ENCODE data around the gene FASN.

Gene FASN

DNA sequence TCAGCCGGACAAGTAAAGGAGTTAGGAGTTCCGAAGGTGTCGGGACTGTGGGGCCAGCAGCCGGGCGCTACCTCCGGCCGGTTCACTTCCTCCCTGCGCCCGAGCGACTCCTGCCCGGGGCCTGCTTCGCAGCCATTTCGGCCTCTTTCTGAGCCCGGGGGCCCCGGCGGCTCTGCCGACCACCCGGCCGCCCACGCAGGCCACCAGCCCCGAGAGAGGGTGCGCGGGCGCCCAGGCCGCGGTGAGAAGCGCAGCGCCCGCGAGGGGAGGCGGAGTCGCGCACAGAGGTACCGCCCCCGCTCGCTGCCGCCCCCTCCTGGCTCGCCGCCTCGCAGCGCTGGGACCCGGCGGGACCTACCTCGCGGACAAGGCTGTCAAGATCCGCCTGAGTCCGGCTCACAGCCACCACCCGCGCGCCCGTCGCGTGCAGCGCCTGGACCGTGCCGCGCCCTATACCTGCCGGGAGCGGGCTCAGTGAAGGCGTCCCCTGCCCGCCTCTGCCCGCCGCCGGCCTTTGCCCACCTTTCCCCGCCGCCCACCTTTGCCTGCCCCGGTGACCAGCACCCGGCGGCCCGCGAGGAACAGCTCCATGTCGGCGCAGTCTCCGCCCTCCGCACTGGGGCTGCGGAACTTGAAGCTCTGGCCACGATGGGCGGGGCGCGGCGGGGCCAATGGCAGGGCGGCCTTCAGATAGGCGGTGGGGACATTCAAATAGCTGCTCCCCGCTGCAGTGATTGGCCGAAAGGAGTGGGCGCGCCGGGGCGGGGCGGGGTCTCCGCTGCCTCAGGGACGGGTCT, 60.7 kb downstream of the FASN start, which contains the start of gene DCXR:
DCXR (minus strand) TSS at position 606 of the 797 bp plus-strand sequence; CDS start at position 591, 15 bp downstream.
- peak; percentile 78 for DNase-seq

DNA sequence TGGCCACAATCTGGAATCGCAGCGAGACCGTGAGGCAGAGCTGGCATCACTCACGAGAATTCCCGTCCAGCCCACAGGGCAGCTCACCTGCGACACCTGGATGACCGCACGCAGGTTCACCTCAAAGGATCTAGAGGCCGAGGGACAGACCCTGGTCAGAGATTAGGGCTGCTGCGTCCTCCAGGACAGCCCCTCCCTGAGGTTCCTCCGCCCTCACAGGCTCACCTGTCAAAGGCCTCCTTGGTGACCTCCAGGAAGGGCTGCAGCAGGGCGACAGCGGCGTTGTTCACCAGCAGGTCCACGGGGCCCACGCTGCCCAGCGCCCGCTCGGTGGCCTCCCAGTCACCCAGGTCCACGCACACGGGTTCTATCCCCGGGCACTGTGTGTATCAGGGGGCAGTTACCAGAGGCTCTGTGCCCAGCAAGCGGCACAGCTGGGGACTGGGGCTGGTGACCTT, 61.4 kb downstream of the FASN start:
- no peak for DNase-seq

DNA sequence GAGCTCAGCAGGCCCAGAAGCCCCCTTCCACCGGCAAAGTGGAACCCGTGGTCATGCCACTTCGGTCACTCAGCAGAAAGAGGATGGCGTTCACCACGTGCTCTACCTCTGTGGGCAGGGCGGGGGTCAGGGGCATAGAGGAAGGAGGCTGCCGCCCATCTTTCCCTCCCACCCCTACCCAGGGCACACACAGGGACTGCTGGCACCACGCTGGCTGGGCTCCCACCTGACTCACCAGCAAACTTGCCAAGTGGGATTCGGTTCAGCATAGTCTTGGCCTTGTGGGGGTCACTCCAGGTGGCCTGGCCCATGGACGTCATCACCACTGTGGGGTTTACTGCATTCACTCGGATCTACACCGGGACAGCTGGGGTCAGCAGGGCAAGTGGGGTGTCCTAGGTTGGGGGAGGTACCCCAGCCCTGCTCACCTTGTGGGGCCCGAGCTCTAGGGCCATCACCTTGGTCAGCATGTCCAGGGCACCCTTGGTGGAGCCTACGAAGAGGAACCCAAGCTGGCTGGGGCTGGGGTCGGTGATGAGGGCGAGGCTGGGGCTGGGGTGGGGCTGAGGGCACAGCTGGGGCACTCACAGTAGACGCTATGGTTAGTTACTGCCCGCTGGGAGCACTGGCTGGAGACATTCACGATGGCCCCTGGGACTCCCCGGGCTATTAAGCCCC, 61.9 kb downstream of the FASN start:
- DNase-seq, result no peak

DNA sequence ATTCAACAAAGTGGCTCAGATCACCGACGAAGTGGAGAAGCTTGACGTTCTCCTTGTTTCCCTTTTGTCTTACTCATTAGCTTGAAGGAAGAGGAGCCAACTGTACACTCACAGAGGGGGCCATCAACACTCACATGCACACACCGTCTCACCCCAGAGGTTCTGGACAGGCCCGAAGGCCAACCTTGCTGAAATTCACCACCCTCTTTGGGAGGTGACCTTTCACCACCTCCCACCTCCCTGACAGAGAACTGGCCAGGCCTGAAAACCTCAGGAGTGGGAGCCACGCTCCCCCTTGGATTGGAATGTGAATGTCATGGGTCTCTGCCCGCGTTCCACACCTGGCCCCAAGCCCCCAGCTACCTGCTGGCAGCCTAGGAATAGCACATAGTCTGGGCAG, 62.5 kb downstream of the FASN start:
- DNase-seq, result no peak

DNA sequence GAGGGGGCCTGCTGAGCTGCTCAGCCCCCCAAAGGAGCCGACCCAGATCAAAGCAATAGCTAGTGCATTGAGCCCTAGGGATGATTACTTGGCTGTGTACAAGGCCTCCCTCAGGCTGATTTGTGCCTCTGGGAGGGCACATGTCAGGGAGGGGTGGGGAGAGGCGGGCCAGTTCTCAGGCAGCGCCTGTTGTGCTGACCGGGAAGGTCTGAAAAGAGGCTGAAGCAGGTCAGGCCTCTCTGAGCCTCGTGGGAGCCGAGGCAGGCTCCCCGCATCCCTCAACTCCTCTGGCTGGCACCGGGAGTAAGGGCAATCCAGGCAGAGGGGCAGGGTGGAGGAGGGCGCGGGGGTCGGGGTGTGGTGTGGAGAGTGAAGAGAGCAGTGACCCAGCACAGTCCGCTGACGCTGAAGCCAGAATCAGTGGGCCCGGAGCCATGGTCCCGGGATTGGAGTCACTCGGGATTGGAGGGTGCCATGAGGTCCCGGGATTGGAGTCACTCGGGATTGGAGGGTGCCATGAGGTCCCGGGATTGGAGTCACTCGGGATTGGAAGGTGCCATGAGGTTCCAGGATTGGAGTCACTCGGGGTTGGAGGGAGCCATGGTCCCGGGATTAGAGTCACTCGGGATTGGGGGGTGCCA, 63.5 kb downstream of the FASN start:
- DNase-seq, result no peak

DNA sequence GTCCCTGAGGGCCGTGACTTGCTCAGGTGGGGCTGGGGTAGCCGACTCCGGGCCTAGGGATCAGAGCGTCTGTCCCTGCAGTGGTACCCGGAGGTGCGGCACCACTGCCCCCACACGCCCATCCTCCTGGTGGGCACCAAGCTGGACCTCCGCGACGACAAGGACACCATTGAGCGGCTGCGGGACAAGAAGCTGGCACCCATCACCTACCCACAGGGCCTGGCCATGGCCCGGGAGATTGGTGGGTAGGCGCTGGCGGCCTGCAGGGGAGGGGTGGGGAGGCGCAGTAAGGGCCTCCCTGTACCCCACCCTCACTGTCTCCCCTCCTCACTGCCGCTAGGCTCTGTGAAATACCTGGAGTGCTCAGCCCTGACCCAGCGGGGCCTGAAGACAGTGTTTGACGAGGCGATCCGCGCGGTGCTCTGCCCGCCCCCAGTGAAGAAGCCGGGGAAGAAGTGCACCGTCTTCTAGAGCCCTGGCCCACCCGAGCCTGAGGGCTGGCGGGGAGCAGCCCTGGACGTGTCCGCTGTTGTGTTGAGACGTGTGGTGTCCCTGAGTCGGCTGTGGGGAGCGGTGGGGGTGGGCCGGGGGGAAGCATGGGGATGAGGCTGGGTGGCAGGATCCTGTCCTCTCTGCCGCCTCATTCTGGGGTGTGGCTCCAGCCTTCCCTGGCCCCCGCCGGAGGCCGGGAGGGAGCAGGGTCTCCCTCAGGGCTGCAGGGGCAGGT, 64.5 kb downstream of the FASN start:
- no peak for DNase-seq

DNA sequence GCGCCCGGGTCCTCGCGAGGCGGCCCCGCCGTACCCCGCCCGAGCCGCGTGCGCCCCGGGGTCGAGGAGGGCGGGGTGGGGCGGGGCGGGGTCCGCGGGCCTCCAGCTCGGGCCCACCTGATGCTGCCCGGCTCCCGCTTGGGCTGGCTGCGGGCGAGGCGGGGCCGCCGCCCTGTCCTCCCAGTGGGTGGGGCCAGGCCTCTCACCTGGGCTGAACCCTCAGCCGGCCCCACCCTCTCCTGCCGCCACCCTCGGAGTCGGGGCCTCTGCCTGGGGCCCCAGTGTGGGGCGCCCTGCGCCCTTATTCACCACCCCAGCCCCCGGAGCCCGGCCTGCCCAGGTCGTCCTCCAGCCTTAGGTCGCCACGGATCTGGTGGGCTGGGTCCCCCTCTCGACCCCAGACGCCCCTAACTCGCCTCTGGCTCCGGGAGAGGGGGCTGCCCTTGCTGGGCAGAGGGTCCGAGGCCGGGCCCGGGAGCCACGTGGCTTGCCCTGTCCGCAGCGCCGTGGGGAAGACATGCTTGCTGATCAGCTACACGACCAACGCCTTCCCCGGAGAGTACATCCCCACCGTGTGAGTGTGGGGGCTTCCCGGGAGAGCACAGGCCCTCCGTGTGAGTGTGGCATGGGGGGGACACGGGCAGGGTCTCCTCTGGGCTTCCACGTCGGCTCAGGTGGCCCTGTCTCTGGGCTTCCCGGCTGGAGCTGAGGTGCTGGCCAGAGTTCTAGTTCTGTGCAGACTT, 66.0 kb downstream of the FASN start:
- DNase-seq, result no peak

DNA sequence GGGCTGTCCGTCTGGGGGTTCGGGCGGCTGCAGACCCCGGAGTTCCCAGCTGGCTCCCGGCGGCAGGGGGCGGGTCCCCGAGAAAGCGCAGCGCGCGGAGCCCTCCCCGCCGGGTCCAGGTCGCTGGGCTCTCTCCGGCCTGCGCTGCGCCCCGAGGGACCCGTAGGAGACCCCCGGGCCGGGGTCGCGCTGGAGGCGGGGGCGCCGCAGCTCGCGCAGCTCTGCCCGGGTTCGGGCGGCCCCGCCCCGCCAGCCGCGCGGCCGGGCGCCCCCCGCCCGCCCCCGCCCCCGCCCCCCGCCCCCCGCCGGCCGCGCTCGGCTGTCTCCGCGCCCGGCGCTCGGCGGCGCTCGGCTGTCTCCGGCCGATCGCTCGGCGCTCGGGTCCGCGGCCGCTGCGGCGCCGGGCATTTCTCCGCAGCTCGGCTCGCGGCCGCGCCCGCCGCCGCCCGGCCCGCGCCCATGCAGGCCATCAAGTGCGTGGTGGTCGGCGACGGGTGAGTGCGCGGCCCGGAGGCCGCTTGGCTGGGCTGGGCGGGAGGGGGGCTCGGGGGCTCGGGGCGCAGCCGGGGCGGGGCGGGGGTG, 66.6 kb downstream of the FASN start, which contains the start of gene RAC3:
RAC3 (plus strand) TSS at position 376 of the 582 bp plus-strand sequence; CDS start at position 460, 84 bp downstream.
- no peak for DNase-seq

DNA sequence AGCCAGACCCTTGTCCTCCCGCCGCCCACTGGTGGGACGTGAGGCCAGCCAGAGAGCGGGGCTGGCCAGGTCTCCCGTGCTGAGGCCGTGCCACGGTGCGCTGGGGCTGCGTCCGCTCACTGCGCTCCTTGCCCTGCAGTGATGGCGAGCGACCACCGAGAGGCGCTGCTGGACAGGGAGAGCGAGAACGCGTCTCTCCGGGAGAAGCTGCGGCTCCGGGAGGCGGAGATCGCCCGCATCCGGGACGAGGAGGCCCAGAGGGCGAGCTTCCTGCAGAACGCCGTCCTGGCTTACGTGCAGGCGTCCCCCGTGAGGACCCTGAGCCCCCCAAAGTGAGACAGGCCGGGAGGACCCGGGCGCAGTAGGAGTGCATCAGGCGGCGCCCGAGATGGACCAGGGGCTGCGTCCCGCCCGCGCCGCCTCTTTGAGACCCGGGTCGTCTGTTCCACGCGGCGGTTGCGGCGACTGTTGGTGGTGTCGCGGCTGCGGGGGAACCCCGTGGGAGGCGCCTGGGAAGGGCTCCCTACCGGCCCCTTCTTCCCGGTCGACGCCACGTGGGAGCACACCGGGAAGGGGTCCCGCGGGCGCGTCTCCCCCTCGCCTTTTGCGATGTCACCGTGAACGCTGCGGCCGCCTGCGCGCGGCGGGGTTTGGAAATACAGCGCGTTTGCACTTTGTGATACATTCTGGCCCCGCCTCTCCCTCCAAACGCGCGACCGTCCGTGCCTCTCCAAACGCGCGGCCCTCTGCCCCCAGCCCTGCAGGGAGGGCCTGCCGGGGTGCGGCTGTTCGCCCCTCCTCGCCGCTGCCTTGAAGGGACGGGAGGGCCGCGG, 67.3 kb downstream of the FASN start:
- peak; percentile 83 for DNase-seq

DNA sequence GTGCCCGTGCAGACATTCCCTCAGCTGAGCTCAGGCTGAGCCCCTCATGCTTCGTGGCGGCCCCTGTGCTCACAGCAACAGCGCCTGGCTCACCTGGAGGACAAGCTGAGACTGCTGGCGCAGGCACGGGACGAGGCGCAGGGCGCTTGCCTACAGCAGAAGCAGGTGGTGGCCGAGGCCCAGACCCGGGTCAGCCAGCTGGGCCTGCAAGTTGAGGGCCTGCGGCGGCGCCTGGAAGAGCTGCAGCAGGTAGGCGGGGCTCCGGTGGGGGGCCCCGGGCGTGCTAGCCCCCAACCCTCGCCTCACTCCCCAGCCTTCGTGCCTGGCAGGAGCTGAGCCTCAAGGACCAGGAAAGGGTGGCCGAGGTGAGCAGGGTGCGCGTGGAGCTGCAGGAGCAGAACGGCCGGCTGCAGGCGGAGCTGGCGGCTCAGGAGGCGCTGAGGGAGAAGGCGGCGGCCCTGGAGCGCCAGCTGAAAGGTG, 68.0 kb downstream of the FASN start:
- DNase-seq, result no peak

DNA sequence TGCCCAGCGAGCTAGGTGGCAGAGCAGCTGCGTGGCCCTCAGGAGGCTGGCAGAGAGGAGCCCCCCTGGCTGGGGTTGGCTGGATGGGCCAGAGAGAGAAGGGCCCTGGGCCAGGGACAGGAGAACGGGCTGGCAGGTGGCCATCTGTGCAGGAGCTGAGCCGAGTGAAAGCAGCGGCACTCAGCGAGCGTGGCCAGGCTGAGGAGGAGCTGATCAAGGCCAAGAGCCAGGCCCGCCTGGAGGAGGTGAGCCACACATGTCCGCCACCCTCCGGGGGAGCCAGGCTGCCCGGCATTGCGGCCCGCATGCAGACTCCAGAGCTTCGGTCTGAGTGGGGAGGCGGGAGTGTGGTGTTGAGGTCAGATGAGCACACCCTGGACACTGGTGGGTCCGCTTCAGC, 68.6 kb downstream of the FASN start:
- no peak for DNase-seq

DNA sequence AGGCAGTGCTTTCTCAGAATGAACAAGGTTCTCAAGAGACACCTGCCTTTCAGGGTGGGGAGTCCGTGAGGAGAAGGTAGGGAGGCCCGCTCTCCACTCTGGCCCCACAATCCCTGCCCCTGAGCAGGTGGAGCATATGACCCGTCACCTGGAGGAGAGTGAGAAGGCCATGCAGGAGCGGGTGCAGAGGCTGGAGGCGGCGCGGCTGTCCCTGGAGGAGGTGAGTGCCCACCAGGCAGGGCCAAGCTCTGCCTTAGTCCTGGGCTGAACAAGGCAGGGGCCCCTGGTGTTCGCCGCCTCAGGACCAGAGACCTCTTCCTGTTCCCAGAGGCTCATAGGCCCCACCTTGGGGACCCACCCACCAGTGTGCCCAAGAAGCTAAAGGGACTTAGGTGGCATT, 69.1 kb downstream of the FASN start:
- DNase-seq, result no peak
